Subcutaneous adipose tissue (tissue), 4 donors: ENCODE measurements around the gene BAX. TPM values are rescaled to one million over a fixed set of nuclear protein-coding genes. Genes with fewer than 3 reads are reported as not detected.

Experiments used
- total RNA-seq, 4 donors: library from RNA; depleted of rRNA; stranded (reverse); fragments of >200 nt; gene quantifications; one replicate each; pipeline ENCODE4 v1.1.0, GENCODE V29; 2016
- TF ChIP-seq, protein P1 (sequence below): fragments of 450-650 bp; IDR thresholded peaks from one replicate; pipeline ENCODE4 v1.5.1; 2016; ENCODE audit warnings: low read depth, mild to moderate bottlenecking, control low read depth, antibody characterized with exemption, moderate library complexity

Gene BAX
- total RNA-seq, 4 donors from 2014 or later = 21.0 to 37.2 (median 31.2) TPM

- TF ChIP-seq, protein P1, sequence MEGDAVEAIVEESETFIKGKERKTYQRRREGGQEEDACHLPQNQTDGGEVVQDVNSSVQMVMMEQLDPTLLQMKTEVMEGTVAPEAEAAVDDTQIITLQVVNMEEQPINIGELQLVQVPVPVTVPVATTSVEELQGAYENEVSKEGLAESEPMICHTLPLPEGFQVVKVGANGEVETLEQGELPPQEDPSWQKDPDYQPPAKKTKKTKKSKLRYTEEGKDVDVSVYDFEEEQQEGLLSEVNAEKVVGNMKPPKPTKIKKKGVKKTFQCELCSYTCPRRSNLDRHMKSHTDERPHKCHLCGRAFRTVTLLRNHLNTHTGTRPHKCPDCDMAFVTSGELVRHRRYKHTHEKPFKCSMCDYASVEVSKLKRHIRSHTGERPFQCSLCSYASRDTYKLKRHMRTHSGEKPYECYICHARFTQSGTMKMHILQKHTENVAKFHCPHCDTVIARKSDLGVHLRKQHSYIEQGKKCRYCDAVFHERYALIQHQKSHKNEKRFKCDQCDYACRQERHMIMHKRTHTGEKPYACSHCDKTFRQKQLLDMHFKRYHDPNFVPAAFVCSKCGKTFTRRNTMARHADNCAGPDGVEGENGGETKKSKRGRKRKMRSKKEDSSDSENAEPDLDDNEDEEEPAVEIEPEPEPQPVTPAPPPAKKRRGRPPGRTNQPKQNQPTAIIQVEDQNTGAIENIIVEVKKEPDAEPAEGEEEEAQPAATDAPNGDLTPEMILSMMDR = no peak
Observed at GRCh38 chr19:48991873-48992580, 37.4 kb downstream of the BAX start.

DNA sequence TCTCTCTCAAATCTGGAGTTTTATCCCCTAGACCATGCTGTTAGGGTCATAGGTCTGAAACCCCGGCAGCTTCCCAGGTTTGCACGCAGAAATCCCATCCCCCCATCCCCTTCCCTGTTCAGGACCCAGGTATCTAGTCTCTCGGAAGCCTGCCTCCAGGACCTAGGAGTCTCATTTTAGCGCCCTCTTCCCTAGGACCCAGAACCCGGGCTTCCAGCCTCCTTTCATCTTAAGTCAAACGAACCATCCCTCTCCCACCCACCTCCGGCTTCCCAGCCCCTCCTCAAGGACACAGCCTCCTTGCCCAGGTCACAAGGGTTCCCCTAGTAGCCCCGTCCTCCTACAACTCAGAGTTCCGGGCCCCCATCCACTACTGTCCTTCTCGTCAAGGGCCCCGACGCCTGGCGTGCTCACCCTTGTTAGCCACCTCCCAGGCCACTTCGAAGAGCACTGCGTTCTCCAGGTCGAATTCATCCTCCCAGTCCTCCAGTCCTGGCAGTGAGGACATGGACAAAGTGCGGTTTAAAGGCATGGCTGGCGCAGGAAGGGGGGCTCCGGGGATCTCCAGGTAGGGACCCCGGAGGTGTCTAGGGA lies 38.0 kb downstream of the BAX start:
- TF ChIP-seq, protein P1 = no peak

DNA sequence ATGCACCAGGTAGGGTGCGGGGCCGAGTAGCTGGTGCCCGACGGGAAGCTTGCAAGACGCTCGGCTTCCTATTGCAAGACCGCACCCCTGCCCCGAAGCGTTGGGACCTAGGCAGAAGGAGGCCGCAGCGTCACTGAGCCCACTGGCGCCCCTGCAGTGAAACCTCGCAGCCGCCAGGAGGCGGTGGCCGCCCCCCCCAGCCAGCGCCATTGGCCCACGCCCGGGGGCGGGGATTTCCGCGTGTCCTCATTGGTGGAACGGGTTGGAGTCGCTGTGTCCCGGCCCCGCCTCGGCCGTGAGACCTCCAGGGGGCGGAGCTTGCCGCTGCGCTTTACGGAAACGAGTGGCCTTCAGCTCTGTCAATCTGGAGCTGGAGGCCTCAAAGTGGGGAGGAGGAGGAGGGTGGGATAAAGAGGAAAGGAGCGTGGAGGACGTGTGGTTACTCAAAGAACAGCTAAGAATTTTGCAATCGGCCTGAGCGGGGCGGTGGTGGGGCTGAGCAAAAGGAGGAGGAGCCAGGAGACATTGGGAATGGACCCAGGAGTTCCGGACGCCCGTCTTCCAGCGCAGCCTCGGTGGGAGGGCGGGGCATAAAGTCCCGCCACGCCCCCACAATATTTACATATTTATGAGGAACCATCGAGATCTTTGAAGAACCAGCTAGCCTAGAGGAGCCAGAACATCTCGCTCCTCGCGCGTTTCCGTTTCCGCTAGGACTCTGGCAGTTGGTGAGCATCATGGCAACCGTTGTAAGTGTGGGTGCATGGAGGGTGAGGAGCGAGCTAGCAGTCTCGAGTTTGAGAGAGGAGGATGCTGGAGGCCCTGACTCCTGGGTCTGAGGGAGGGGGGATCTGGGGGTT lies 38.7 kb downstream of the BAX start, which contains the start of the genes GYS1 and RUVBL2:
Gene GYS1, minus strand, starts transcription at position 135 of the 860 bp plus-strand sequence. CDS start 197 bp downstream, outside the sequence.
Gene RUVBL2, plus strand, starts transcription at position 713 of the 860 bp plus-strand sequence. Its CDS starts 25 bp downstream, at position 738.
- TF ChIP-seq, protein P1 = no peak

DNA sequence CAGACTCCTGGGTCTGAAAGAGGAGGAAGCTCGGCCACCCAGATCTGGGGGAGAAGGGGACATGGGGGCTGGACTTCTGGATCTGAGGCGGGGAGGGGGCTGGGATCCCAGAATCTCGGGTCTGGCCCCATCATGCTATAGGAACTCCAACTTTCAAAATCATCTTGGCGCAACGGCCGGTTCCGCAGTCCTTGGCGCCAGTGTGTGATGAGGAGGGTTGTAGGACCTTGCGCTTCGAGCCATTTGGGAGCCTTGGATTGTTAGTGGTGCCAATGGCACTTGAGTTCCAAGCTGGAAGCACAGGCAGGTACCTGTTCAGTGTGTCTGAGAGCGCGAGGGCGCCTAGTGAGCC lies 39.3 kb downstream of the BAX start:
- TF ChIP-seq, protein P1 = no peak

GRCh38 chr19:48997972-48998371 lies 43.3 kb downstream of the BAX start:
- TF ChIP-seq, protein P1 = no peak

GRCh38 chr19:48999481-49000325 lies 45.0 kb downstream of the BAX start:
- TF ChIP-seq, protein P1 = no peak
